ENCODE data around the gene ZIC4.

Gene ZIC4

DNA sequence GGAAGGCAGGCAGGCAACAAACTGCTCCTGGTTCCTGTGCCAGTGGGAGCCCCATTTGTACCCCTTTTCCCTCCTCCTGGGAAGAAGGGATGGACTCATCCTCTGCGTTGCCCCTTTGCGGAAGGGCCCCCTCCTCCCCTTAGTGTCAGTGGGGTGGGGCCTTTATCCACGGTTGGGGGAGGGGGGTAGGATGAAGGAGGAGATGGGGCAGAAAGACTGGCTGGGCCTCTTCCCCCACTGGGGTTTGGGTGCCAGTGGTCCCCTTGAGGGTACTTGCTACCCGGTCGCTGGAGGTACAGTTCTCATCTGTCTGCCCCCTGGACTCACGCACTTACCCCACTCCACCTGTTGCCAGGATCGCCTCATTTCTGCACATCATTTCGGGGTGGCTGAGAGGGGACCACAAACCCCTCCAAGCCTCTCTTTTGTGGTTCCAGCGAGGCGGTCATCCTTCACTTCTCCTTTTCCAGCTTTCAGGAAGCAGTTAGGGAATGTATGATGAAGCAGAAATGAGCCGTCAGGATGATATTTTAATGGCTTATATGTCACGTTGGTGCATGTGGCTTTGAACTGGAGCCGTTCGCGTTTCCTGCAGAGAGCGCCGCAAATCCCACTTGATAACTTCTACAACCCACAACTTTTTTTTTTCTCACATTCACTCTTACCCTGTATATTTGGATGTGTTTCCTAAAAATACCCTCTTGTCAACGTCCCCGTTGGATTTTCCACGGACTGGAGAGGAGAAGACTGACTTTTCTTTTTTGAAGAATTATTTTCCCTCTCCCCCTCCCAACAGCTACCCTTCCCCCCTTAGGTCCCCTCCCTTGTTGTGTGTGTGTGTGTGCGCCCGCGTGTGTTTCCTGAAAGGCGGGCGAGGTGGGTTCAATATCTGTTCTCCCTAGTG, at the start of gene ZIC4:
Gene ZIC4 (minus strand): TSS at position 516 of the 904 bp plus-strand sequence. CDS start 3,746 bp downstream, outside the sequence.
- DNase-seq (ENCODE audit: low read depth in 2 of 3, low spot score in 1 of 3) = no peak

DNA sequence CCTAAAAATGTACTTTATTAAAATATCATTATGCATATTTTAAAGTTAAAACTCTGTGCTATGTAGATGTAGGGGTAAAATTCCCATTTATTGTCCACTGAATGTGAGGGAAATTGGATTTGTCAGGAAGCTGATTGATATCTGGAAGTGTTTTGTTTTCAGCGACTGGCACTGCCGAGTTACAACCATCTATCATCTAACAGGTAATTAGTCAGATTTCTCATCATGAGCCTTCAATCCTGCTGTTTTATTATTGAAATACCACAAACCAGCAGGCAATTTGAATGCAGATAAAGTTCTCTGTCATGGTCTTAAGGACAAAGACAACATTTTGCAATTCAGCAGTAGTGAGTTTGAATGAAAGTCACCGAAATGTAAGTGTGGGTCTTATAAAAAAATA, 43.3 kb upstream of the ZIC4 start:
- DNase-seq (ENCODE audit: low read depth in 2 of 3, low spot score in 1 of 3) = no peak

DNA sequence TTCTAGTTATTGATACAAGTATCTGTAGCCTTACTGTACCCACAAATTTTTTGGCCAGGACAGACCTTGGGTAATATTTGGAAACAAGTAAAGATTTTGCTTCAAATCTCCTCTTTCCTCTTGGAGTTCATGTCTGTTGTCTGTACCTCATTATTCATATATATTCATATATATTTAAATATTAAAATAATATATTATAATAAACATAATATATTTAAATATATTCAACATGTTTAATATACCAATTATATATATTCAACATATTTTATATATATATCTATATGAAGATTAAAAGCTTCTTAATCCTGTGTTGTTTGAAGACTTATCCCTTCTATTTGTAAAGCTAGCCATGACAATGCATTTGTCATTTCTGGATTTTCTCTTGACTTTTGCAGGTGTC, 40.9 kb upstream of the ZIC4 start:
- no peak for DNase-seq (ENCODE audit: low read depth in 2 of 3, low spot score in 1 of 3)

DNA sequence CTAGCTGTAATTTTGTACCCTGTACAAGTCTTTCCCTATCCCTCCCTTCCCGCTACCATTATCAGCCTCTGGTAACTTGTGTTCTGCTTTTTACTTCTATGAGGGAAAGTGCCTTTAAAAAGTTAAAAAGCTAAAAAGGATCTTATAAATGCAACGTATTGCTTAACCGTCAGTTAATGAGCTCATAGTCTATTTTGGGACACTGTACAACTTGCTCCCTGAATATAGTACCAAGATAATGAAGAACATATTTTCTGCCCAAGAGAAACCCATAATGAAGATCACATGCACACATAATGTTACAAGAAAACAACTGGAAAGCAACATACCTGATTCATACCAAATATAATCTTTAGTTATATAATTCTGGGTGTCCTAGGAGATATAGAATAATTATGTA, 25.4 kb upstream of the ZIC4 start:
- no peak for DNase-seq (ENCODE audit: low read depth in 2 of 3, low spot score in 1 of 3)

DNA sequence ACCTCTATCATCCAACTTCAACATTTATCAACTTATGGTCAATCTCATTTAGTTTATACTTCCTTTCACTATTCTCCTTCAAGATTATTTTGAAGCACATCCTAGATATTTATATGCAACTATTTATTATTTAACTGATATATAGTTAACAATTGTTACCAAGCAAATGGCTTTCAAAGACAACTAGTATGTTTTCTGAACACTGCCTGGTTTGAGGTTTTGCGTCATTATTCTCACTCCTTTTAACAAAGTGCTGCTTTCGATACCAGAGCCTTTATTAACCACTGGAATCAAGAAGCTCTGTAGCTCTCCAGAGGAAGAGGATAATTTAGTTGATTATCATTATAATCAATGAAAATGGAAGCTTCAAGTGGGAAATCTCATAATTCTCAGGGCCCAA, 22.4 kb upstream of the ZIC4 start:
- DNase-seq (ENCODE audit: low read depth in 2 of 3, low spot score in 1 of 3) = no peak

DNA sequence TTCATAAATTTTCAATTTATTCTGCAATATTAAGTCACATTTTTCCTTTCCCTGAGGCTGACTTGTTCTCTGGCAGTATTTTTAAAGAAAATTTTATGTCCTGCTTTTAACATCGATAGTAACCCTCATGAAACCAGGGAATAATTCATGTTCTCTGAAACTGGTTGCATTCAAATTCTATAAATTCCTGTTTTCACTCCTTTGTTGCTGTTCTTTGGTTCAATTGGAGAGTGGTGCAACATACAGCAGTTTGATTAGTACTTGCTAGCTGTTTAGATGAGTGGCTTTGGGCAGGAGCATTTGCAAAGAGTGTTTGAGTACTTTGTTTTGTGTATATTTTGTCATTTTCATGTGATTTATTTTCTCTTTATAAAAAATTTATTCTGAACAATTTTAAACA, 22.0 kb upstream of the ZIC4 start:
- no peak for DNase-seq (ENCODE audit: low read depth in 2 of 3, low spot score in 1 of 3)

DNA sequence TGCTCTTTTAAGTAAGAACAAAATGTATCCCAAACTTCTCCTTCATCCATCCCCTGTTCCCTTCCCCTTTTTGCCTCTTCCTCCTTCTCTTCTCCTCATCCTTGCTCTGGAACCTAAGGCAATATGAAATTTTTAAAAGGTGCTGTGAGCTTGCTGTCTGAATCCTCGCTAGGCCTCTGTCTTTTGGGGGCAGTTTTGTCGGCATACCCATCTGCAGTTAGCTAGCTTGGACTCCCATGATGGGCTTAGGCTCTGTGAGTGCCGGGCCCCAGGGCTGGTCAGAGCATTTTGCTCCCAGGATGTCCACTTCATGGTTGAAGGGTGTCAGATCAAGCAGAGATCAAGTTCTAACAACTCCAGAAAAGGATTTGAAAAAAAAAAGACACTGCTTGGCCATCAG, 21.4 kb upstream of the ZIC4 start:
- DNase-seq (ENCODE audit: low read depth in 2 of 3, low spot score in 1 of 3) = no peak

DNA sequence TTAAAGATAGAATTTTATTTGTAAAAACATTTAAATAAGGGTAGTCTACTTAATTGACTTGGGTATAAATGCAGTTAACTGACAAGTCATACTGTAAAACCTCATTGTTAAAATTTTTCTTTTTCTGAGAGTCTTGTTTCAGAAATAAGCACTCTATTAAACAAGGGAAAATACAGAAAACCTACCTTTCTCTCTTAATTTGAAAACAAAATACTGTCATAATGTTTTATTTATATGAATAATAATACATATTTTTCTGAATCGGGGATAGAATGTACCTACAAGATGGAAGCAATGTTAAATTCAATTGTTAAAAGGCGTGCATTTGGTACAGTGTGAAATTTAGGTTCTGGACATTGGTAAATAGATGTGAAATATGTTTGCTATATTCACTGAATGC, 20.6 kb upstream of the ZIC4 start:
- no peak for DNase-seq (ENCODE audit: low read depth in 2 of 3, low spot score in 1 of 3)

DNA sequence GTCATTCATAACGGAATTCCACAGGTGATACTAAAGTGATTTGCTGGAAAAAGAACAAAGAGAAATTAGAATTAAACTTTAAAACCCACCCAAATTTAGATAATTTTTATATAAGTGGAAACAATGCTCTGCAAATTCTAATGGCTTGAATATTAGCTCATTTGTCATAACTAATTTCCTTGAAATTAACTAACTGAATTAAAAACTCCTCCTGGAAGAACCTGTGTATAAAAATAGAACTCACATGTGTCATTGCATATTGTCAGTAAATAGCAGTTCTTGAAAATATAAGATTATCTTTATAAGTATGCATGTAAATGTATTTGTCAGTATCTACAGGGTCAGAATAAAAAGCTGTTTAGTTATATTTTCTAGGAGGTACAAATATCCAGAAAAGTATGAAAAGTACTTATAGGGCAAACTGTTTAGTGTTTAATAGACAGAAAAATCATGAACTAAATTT, 19.1 kb upstream of the ZIC4 start:
- no peak for DNase-seq (ENCODE audit: low read depth in 2 of 3, low spot score in 1 of 3)

DNA sequence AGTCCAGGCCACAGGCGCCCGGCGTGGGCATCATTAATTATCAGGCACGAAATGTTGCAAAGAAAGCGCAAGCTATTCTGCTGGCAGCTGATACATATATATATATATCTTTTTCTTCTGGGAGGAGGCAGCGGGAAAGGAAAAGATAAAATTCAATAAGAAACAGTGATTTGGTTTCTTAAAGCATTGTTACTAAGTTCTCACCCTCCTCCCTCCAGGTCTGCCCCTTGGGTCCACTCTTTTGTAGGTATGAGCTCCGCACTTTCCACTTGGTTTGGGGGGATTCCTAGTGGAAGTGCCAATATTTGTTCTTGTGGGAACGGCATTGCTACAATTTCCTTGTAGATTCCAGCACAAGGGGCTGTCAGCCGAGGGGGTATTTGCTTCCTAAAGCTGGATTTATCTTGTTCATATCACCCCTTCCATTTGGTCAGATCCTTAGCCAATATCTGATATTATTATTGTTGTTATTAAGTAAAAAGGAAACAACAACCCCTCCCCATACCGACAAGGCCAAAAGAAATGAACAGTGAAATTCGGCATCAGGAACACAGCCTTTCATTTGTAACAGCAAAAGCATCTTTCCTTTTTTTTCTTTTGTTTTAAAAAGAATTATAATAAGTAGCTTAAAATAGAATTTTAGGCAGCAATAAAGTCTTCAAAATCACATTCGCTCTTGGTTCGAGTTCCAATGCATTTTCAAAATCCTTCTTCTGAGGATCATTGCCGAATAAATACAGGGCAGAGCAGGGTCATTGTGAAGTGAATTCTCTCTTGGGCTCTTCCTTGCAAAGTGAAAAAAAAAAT, 18.4 kb upstream of the ZIC4 start:
- no peak for DNase-seq (ENCODE audit: low read depth in 2 of 3, low spot score in 1 of 3)

DNA sequence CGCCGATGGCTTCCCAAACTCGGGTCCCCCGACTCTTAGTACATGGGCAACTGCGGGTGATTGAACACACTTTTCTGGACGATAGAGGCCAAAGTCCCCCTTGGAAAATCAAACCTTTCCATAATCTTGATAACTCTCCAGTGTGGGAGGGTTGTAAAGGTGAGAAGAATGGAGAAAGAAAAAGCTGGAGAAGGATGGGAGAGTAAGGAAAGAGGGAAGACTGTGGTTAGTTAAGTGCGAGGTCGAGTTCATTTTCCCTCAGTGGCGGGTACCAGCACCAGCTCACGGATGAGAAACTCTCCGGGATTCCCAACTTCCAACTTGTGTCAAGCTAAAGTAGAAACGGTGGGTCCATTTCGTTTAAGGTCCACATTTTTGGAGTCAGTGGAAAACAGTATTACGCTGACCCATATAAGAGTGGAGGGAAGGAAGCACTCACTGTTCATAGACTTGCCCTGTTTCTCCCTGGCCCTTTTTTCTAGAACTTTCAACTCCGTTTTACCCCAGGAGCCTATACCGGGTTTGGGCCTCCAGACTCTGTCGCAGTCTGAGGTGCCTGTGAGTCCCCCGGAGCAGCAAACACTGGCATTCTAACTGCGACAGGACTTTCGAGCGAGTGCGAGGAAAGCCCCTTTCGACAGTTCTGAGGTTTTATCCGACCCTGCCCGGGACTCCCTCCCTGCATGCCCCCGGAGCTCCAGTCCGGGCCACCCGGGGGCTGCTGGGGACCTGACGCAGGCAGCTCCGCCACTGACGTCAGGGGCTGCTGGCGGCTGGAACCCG, 17.6 kb upstream of the ZIC4 start:
- no peak for DNase-seq (ENCODE audit: low read depth in 2 of 3, low spot score in 1 of 3)

DNA sequence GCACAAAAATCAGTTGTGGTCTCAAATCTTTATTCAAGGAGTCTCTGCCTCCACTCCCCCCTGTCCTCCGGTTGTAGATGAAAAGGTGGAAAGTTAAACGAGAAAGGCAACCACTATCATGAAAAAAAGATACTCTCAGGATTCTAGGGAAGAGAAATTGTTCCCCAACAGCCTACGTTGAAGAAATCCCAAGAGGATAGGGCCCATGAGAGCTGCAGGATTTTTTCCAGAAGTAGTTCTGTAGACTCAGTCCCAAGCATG, 17.1 kb upstream of the ZIC4 start:
- DNase-seq (ENCODE audit: low read depth in 2 of 3, low spot score in 1 of 3) = no peak

DNA sequence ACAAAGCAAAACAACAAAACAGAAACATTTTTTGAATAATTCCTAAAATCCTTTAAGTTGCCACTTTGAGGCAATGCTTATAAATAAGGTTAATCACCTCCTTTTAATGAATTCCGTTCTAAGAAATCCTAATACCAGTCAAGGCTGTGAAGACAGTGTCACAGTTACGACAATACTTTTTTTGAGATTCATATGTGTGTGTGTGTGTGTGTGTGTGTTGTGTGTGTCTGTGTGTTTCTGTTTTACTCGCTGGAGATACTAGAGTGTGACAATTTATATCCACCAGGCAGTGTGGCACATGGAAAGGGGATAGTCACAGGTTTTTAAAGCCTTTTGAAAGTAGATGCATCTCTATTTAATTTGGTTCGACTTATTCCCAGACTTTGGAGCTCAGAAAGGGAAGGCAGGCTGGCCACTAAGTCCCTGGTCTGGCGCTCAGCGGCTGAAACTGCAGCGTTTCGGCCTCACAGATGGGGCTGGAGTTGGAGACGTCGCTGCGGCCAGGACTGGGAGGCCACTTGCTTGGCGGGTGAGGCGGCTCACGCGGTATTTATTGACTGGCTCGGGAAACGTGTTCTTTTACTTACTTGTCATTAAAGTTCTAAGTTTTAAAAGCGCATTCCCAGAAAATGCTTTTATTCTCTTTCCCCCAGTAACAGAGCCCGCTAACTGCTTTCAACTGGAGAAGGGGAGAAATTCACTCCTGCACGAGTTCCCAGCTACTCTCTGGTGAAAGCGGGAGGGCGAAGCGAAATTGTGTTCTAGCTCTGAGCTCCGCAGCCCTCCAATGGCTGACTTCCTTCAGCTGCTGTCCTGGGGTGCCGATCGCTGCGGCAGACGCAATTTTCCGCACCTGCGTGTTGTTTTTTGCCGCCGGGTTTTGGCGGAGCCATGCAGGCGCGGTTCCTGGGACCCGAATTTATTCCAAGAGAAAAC, 16.5 kb upstream of the ZIC4 start:
- no peak for DNase-seq (ENCODE audit: low read depth in 2 of 3, low spot score in 1 of 3)

DNA sequence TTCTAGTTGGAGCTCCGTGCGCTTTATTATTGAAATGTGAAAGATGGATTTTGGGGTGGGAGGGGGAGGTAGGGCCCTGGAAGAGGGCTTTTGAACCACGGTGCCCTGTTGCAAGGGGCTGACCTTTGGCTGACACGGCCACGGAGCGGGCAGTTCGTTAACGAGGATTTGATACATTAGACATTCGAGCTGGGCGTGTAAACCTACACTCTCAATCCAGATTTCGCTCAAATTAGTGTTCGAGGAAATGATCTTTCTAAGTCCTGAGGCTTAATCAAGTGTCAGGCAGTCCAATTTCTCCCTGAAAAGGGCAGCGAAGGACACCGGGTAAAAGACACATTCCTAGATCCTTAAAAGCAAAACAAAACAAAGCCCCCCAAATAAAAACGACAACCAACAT, 15.9 kb upstream of the ZIC4 start:
- no peak for DNase-seq (ENCODE audit: low read depth in 2 of 3, low spot score in 1 of 3)

DNA sequence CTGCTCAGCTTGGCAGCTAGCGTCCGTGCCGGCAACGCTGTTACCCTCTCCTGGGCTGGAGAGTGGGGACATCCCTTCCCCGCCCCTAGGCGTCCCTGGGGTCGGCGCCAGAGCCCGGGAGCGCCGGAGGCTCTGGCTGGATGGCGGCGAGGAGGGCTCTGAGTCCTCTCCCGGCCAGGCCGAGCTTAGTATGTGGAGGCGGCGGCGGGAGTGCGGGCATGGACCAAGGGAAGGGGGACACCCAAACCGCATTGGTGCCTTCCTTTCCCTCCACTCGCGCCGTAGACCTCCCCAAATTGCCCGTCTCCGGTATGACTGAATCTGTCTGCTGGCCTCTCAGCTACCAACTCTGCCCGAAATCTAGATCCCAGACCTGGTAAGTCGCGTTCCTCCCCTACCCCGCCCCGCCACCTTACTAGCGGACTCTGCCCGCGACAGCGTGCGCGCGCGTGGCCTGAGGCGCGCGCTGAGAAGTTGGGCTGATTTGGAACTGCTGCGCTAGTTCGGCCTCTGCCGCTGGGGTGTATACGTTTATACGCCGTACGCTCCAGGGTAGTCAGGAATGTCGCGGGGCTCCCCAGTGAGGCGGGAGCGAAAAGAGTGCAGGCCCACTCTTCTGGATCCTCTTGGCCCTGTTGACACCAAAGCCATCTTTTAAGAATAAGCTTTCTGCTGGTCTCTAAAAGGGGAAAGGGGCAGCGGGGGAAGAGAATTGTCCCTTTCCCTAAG, 15.0 kb upstream of the ZIC4 start:
- DNase-seq (ENCODE audit: low read depth in 2 of 3, low spot score in 1 of 3) = no peak

DNA sequence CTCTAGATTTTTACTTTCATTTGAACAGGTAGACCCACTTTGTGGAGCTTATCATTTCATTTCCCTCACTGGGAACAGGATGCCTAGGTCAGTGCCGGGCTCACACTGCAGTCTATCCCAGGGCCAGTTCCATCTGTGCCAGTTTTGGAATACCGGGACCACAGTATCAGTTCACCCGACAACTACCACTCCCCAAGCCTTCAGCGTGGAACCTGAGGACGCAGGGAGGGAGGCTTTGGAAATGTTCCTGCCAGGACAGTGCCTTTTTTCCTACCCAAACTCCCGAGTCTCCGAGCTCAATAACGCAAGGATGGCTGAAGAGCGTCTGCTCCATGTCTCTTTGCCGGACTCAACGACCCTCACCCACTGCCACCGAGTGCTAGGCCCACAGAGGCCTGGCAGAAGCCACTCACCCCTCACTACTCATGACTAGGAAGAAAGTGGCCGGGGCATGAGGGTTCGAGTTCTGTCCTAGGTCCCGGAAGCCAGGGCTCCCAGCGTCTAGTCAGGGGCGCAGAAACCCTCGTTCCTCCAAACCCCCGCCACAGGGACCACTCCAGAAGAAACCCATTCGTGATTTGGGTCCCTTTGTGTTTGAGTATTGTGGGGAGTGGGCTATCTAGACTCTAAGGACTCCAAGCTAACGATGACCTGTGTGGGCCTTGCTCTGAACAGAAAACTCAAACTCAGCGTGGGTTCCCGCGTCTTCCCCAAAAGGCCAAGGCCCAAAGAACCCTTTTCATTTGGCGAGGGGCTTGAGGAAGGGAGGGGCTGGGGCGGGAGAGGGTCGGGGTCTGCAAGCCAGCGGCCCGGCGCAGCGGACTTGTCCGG, 14.2 kb upstream of the ZIC4 start:
- no peak for DNase-seq (ENCODE audit: low read depth in 2 of 3, low spot score in 1 of 3)

DNA sequence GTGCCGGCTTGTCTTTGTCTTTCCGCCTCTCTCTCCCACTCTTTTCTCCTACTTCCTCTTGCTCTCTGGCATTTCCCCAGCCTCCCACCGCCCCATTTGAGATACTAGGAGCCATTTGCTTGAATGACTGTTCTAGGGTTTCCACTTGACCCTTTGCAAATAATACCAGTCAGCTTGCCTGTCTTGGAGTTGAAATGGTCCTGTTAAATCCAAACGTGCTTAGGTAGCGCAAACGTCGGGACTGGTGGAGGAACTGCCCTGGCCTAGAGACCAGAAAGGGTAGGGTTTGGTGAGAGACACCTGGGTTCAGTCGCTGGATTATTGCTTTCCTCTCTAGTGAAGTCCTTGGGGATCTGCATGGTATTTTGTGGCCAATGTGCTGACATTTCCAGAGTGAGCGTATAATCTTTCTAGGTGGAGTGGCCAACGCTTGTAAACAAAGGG, 13.5 kb upstream of the ZIC4 start:
- DNase-seq (ENCODE audit: low read depth in 2 of 3, low spot score in 1 of 3) = no peak

DNA sequence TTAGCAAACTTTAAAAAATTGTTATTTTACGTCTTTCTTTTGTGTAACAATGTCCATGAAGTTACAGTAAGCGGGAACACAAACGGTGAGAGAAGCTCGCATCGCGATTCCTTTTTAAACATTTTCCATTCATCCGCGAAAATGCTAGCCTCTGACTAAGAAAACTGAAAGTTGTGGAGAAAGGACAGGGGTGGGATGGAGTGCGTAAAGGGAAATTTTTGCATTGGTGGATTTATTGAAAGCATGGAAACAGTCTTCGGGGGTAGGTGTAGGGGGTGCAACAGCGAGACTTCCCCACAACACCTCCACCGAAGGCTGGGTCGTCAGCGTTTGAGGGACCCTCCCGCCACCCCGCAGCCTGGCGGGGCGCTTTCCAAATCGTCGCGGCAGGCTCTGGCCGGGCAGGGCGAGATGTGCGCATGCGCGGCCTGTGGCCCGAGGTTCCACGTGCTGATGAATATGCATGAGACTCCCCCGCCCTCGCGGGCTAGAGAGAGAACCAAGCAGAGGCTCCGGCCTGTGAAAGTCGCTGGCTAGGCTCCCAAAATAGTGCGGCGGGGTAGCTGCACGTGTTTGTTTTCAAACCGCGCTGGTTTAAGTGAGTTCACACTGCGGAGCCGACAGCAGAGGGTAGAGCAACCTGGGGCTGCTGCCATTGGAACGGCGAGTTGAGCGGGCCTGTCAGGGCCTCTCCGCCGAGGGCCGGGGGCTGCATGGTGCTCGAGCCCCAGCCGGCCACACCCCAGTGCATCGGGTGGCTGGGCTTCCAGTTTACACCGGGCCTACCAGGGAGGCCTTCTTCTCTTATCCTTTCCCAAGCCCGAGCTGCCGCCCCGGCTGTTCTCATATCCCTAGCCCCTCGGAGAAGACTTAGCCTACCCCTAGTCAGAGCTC, 12.7 kb upstream of the ZIC4 start:
- no peak for DNase-seq (ENCODE audit: low read depth in 2 of 3, low spot score in 1 of 3)
